Suprapubic skin (tissue), 4 donors: Measurements from ENCODE around the gene HMGCL. TPM values are rescaled to one million over a fixed set of nuclear protein-coding genes. Genes with fewer than 3 reads are reported as not detected.
A peak's percentile ranks its signal among the peaks of the same experiment; 100 is the strongest.
"Not testable (repeated sequence)": the region's sequence is repeated elsewhere in the genome, so short reads cannot be mapped to it uniquely, and the experiment has no call there.

Source experiments
- DNase-seq, 2 donors: peaks; one replicate each; pipeline ENCODE4 v3.0.0-alpha.2; 2019; ENCODE audit warnings: low spot score in 2 of 2
- H3K27ac ChIP-seq: fragments of 200-600 bp; sonication (generic); one replicate; pipeline ENCODE4 v1.5.1; 2019
- H3K27me3 ChIP-seq: fragments of 200-600 bp; sonication (generic); one replicate; pipeline ENCODE4 v1.5.1; 2019
- H3K36me3 ChIP-seq: fragments of 200-600 bp; sonication (generic); one replicate; pipeline ENCODE4 v1.5.1; 2019
- H3K4me1 ChIP-seq: fragments of 200-600 bp; sonication (generic); one replicate; pipeline ENCODE4 v1.5.1; 2019
- H3K4me3 ChIP-seq: fragments of 200-600 bp; sonication (generic); one replicate; pipeline ENCODE4 v1.5.1; 2019; ENCODE audit warnings: mild to moderate bottlenecking
- H3K9me3 ChIP-seq: fragments of 200-600 bp; sonication (generic); one replicate; pipeline ENCODE4 v1.5.1; 2019
- CTCF ChIP-seq, 2 donors: fragments of 200-600 bp in 1 of 2; fragments of 450-650 bp in 1 of 2; sonication (generic) in 1 of 2; IDR thresholded peaks; one replicate each; pipeline ENCODE4 v1.5.1; 2016 to 2019; ENCODE audit warnings: antibody characterized with exemption in 2 of 2, mild to moderate bottlenecking in 1 of 2, moderate library complexity in 1 of 2
- EP300 ChIP-seq: sonication (generic); formaldehyde crosslinking; IDR thresholded peaks from one replicate; pipeline ENCODE4 v1.6.1; 2017; ENCODE audit warnings: antibody characterized with exemption
- POLR2A ChIP-seq, 2 donors: fragments of 450-650 bp; IDR thresholded peaks; one replicate each; pipeline ENCODE4 v1.6.1; 2017; ENCODE audit warnings: antibody characterized with exemption in 2 of 2, mild to moderate bottlenecking in 2 of 2, moderate library complexity in 2 of 2
- POLR2AphosphoS5 ChIP-seq, 3 donors: sonication (generic); formaldehyde crosslinking; IDR thresholded peaks; one replicate each; pipeline ENCODE4 v1.6.1; 2017; ENCODE audit warnings: antibody characterized with exemption in 3 of 3
- WGBS: methylation state at CpG from one replicate; pipeline ENCODE4 v1.1.5; 2018; 5-methylcytosine and 5-hydroxymethylcytosine counted together
- total RNA-seq, 4 donors: library from RNA; depleted of rRNA; stranded (reverse); fragments of >200 nt; gene quantifications; one replicate each; pipeline ENCODE4 v1.1.0, GENCODE V29; 2016

HMGCL gene
- total RNA-seq, 4 donors from 2014 or later: 17.7 to 41.9 (median 29.3) TPM

- TF ChIP-seq POLR2AphosphoS5 (IDR thresholded peaks at IDR 0.05) (no peak), EP300 (no peak), CTCF (IDR thresholded peaks at IDR 0.05) (peak in 1 of 2 donors; percentile 7), POLR2A (IDR thresholded peaks at IDR 0.05) (no peak)
- H3K4me3 ChIP-seq: no peak overlapping the region
- no peak for DNase-seq
- WGBS: 67% methylated on average over 11 of the region's 17 CpGs
- H3K27ac ChIP-seq: no peak overlapping the region
- no peaks in the 10 kb centered on the region for H3K27me3 ChIP-seq
- no peaks in the 10 kb centered on the region for H3K9me3 ChIP-seq
- peaks cover 53% of the 10 kb centered on the region for H3K4me1 ChIP-seq
- H3K36me3 ChIP-seq: peaks cover 55% of the 10 kb centered on the region
Observed at GRCh38 chr1:23796466-23797271, 28.6 kb downstream of the HMGCL start.

- no peak for TF ChIP-seq POLR2A (IDR thresholded peaks at IDR 0.05)
- TF ChIP-seq CTCF (IDR thresholded peaks at IDR 0.05): no peak
- TF ChIP-seq EP300: no peak
- TF ChIP-seq POLR2AphosphoS5 (IDR thresholded peaks at IDR 0.05): no peak
- WGBS: 83% methylated on average over 5 of the region's 16 CpGs
- no peak for DNase-seq
- Histone ChIP-seq H3K4me3 (no peak overlapping the region), H3K27me3 (no peaks in the 10 kb centered on the region), H3K4me1 (peaks cover 51% of the 10 kb centered on the region), H3K9me3 (no peaks in the 10 kb centered on the region), H3K27ac (no peak overlapping the region), H3K36me3 (peaks cover 55% of the 10 kb centered on the region)
Observed at GRCh38 chr1:23795676-23796465, 29.4 kb downstream of the HMGCL start.

DNA sequence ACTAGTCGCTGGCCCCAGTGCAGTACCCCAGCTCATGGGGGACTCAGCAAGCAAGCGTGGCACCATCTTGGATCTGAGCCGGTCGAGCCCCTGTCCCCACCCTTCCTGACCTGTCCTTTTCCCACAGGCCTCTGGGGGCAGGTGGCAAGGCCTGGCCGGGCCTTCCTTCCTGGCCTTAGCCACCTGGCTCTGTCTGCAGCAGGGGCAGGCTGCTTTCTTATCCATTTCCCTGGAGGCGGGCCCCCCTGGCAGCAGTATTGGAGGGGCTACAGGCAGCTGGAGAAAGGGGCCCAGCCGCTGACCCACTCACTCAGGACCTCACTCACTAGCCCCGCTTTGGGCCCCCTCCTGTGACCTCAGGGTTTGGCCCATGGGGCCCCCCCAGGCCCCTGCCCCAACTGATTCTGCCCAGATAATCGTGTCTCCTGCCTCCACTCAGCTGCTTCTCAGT lies 30.5 kb downstream of the HMGCL start:
- not testable (repeated sequence) for H3K4me3 ChIP-seq, DNase-seq, H3K9me3 ChIP-seq, H3K27me3 ChIP-seq, H3K27ac ChIP-seq
- Histone ChIP-seq H3K4me1 (peaks cover 54% of the 10 kb centered on the region), H3K36me3 (peaks cover 55% of the 10 kb centered on the region)
- WGBS: 75% methylated on average over 7 of the region's 9 CpGs

GRCh38 chr1:23793861-23794731 lies 31.1 kb downstream of the HMGCL start:
- H3K4me1 ChIP-seq: peaks cover 47% of the 10 kb centered on the region
- no peak overlapping the region for H3K27ac ChIP-seq
- 88% methylated on average over 1 of the region's 21 CpGs for WGBS
- no peak for DNase-seq
- peaks cover 55% of the 10 kb centered on the region for H3K36me3 ChIP-seq
- no peak overlapping the region for H3K4me3 ChIP-seq
- H3K9me3 ChIP-seq: no peaks in the 10 kb centered on the region
- H3K27me3 ChIP-seq: no peaks in the 10 kb centered on the region
- TF ChIP-seq POLR2AphosphoS5 (IDR thresholded peaks at IDR 0.05) (no peak), CTCF (IDR thresholded peaks at IDR 0.05) (no peak), POLR2A (IDR thresholded peaks at IDR 0.05) (no peak), EP300 (no peak)

- H3K4me1 ChIP-seq: peaks cover 39% of the 10 kb centered on the region
- no peaks in the 10 kb centered on the region for H3K27me3 ChIP-seq
- H3K9me3 ChIP-seq: no peaks in the 10 kb centered on the region
- no peak for DNase-seq
- TF ChIP-seq CTCF (IDR thresholded peaks at IDR 0.05): no peak
- no peak for TF ChIP-seq POLR2AphosphoS5 (IDR thresholded peaks at IDR 0.05)
- TF ChIP-seq POLR2A (IDR thresholded peaks at IDR 0.05): no peak
- TF ChIP-seq EP300: no peak
- 52% methylated on average over 12 of the region's 16 CpGs for WGBS
- no peak overlapping the region for H3K27ac ChIP-seq
- peaks cover 57% of the 10 kb centered on the region for H3K36me3 ChIP-seq
- no peak overlapping the region for H3K4me3 ChIP-seq
Observed at GRCh38 chr1:23793018-23793781, 32.0 kb downstream of the HMGCL start.
